Fibroblast of mammary gland (primary cell): ENCODE results near the gene ACSL4.
"Not testable (repeated sequence)": the region's sequence is repeated elsewhere in the genome, so short reads cannot be mapped to it uniquely, and the experiment has no call there.

Experiments used
- DNase-seq: peaks from one replicate; pipeline ENCODE4 v3.0.0-alpha.2; 2010; ENCODE audit warnings: low read depth
- H3K4me3 ChIP-seq: 2 replicates; pipeline ENCODE4 v1.5.1; 2011; ENCODE audit warnings: low read depth, mild to moderate bottlenecking, low read length, moderate library complexity; ENCODE audit not compliant: control insufficient read depth
- TF ChIP-seq, protein P1 (sequence below): conservative IDR thresholded peaks from 2 replicates; pipeline ENCODE4 v1.5.1; 2011; ENCODE audit warnings: low read depth, low read length, inconsistent platforms; ENCODE audit not compliant: control insufficient read depth, insufficient read depth

ACSL4 gene

DNA sequence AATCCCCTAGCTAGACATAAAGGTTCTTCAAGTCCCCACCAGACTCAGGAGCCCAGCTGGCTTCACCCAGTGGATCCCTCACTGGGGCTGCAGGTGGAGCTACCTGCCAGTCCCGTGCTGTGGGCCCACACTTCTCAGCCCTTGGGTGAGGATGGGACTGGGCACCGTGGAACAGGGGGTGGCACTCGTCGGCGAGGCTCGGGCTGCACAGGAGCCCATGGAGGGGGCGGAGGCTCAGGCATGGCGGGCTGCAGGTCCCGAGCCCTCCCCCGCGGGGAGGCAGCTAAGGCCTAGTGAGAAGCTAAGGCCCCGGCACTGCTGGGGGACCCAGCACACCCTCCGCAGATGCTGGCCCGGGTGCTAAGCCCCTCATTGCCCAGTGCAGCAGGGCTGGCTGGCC, 16.1 kb upstream of the ACSL4 start:
- DNase-seq: no peak
- TF ChIP-seq, protein P1, sequence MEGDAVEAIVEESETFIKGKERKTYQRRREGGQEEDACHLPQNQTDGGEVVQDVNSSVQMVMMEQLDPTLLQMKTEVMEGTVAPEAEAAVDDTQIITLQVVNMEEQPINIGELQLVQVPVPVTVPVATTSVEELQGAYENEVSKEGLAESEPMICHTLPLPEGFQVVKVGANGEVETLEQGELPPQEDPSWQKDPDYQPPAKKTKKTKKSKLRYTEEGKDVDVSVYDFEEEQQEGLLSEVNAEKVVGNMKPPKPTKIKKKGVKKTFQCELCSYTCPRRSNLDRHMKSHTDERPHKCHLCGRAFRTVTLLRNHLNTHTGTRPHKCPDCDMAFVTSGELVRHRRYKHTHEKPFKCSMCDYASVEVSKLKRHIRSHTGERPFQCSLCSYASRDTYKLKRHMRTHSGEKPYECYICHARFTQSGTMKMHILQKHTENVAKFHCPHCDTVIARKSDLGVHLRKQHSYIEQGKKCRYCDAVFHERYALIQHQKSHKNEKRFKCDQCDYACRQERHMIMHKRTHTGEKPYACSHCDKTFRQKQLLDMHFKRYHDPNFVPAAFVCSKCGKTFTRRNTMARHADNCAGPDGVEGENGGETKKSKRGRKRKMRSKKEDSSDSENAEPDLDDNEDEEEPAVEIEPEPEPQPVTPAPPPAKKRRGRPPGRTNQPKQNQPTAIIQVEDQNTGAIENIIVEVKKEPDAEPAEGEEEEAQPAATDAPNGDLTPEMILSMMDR: no peak
- H3K4me3 ChIP-seq: no peak overlapping the region

DNA sequence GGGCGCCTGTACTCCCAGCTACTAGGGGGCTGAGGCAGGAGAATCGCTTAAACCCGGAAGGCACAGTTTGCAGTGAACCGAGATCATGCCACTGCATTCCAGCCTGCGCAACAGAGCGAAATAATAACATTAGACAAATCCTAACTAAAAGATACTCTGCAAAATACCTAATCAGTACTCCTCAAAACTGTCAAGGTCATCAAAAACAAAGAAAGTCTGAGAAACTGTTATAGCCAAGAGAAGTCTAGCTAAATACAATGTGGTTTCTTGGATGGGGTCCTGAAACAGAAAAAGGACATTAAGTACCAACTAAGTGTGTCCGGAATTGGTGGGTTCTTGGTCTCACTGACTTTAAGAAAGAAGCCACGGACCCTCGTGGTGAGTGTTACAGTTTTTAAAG, 14.6 kb upstream of the ACSL4 start:
- TF ChIP-seq, protein P1: no peak
- DNase-seq: no peak
- H3K4me3 ChIP-seq: no peak overlapping the region

DNA sequence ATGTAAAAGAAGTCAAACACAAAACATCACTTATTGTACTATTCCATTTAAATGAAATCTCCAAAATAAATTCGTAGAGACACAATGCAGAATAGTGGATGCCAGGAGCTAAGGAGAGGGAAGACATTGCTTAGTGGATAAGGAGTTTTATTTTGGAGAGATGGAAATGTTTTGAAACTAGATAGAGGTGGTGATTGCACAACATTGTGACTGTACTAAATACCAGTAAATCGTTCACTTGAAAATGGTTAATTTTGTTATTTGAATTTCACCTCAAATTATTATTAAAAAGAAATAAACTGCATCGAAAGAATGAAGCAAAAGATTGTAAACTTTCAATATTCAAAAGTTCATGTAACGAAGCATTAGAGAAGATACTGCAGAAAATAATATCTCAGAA, 9.7 kb upstream of the ACSL4 start:
- DNase-seq: peak; percentile 25
- TF ChIP-seq, protein P1: no peak
- no peak overlapping the region for H3K4me3 ChIP-seq

DNA sequence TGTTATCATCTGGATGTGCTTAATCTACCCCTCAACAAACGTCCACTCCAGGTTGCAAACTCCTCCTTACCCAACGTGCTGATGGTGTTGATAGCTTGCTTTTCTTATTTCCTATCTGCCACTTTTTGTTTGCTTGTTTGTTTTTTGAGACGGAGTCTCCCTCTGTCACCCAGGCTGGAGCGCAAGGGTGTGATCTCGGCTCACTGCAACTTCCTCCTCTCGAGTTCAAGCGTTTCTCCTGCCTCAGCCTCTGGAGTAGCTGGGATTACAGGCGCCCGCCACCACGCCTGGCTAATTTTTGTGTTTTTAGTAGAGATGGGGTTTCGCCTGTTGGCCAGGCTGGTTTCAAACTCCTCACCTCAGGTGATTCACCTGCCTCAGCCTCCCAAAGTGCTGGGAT, 7.8 kb upstream of the ACSL4 start:
- not testable (repeated sequence) for H3K4me3 ChIP-seq, DNase-seq

DNA sequence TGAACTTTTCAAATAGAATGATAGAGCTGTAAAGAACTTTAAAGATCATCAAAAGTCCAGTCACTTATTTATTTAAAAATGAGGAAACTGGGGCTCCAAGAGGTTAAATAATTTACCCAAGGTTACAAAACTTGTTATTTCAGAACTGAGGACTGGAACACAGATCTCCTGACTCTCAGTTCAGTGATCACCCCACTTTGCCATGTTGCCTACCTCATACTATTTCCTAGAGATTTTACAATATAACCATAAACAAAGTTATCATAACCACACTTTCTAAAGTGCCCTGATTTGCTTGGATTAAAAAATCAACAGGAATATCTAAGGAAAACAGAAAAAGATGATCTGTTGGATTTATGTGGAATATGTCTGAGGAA, 7.4 kb upstream of the ACSL4 start:
- no peak overlapping the region for H3K4me3 ChIP-seq
- DNase-seq: no peak
- TF ChIP-seq, protein P1: no peak

DNA sequence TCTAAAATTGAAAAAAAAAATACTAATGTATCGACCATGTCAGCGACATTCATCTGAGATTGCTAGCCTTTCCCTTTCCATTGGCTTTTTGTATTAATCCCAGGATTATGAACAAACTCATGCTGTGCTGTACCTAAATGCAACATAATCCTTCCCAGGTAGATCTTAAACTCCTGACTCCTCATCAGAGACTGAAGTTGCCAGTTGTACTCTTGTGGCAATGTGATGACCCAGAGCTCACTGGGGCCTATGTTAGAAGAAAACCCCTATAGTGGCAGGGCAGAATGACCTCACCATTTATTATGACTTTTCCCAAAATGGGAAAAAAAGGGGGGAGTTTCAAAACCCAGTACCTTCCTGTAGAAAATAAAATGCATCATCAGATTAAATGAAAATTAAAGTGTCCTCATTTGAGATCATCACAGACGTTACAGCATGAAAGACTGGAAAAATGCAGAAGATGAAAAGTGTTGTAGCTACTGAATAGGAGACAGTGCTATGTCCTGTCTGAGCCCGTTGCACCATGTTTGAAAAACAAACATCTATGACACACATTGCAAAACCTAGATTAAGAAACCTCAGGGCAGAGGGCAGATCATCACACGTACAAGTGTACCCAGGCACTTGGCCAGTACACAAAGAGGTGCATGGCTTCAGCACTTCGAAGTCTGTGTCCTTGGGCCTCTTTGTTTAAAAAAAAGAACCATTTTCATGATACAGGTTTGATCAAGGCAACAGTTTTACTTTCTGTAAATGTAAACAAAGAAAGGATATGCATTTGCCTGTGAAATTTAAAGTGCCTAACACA, 6.8 kb upstream of the ACSL4 start:
- TF ChIP-seq, protein P1: no peak
- H3K4me3 ChIP-seq: no peak overlapping the region
- DNase-seq: peak; percentile 76

DNA sequence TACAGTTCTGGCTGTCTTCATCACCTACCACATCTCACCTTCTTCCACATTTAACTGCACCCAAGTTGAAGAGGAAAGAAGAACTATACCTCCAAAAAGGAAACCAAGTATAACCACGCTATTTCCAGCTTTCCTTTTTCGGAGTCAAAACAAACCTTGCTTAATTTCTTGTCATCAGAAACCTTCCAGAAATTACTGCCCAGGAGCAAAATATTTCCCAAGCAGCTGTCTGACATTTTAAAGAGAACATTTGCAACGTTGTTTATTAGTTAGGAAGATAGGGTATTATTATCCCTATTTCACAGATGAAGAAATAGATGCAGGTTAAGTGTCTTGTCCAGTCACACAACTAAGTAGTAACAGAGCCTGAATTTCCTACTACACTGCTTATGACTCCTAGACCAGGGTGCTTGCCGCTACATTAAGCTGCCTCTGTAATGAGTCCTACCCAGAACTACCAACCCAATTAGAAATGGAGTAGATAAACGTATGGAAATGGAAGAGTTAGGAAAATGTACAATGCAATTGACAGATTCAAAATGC, 2.2 kb upstream of the ACSL4 start:
- H3K4me3 ChIP-seq: no peak overlapping the region
- TF ChIP-seq, protein P1: no peak
- DNase-seq: no peak
